Natural killer cell (primary cell): Measurements from ENCODE around the gene HPRT1. TPM values are rescaled to one million over a fixed set of nuclear protein-coding genes. Genes with fewer than 3 reads are reported as not detected.

ENCODE experiments used
- ATAC-seq, 3 donors: fragments of 150-1000 bp in 2 of 3; fragments of 200-7000 bp in 1 of 3; cut with Tn5 transposase; 1 replicate in 1 of 3; 2 replicates in 2 of 3; pipeline ENCODE4 v1.10.0; 2021; ENCODE audit warnings: mild to moderate bottlenecking in 2 of 3, moderate library complexity in 2 of 3
- DNase-seq, 2 donors: peaks; one replicate each; pipeline versions ENCODE4 v3.0.0 to v3.0.0-alpha.2; 2013 to 2021; ENCODE audit warnings: mixed read lengths in 1 of 2
- H3K27ac ChIP-seq: one replicate; pipeline ENCODE4 v1.5.1; 2013; ENCODE audit warnings: mild to moderate bottlenecking, low read length
- H3K27me3 ChIP-seq: one replicate; pipeline ENCODE4 v1.6.1; 2013; ENCODE audit warnings: low read length; ENCODE audit not compliant: control insufficient read depth, insufficient read depth
- H3K36me3 ChIP-seq: one replicate; pipeline ENCODE4 v1.6.1; 2013; ENCODE audit warnings: low read length; ENCODE audit not compliant: control insufficient read depth, insufficient read depth
- H3K4me1 ChIP-seq: one replicate; pipeline ENCODE4 v1.6.1; 2013; ENCODE audit warnings: low read length; ENCODE audit not compliant: control insufficient read depth, insufficient read depth
- H3K4me3 ChIP-seq: one replicate; pipeline ENCODE4 v1.5.1; 2013; ENCODE audit warnings: low read length
- H3K9me3 ChIP-seq: one replicate; pipeline ENCODE4 v1.6.1; 2013; ENCODE audit warnings: low read length; ENCODE audit not compliant: control insufficient read depth, insufficient read depth
- H3K27ac Mint-ChIP-seq, 2 donors: one replicate each; pipeline ENCODE4 v1.8.0; 2022; ENCODE audit warnings: mild to moderate bottlenecking in 2 of 2, mixed read lengths in 2 of 2, moderate library complexity in 1 of 2
- H3K27me3 Mint-ChIP-seq, 2 donors: one replicate each; pipeline ENCODE4 v1.8.0; 2022; ENCODE audit warnings: low read depth in 2 of 2, mixed read lengths in 2 of 2
- H3K36me3 Mint-ChIP-seq: one replicate; pipeline ENCODE4 v1.8.0; 2022; ENCODE audit warnings: mixed read lengths
- H3K4me1 Mint-ChIP-seq, 2 donors: one replicate each; pipeline ENCODE4 v1.8.0; 2022; ENCODE audit warnings: mixed read lengths in 2 of 2
- H3K4me3 Mint-ChIP-seq: one replicate; pipeline ENCODE4 v1.8.0; 2022; ENCODE audit warnings: mild to moderate bottlenecking, moderate library complexity, mixed read lengths
- H3K9me3 Mint-ChIP-seq, 2 donors: one replicate each; pipeline ENCODE4 v1.8.0; 2022; ENCODE audit warnings: mixed read lengths in 2 of 2
- whole genome bisulfite sequencing: methylation state at CpG from one replicate; pipeline ENCODE4 v1.1.7; 2013; ENCODE audit warnings: missing lambda C conversion rate; ENCODE audit not compliant: insufficient coverage; 5-methylcytosine and 5-hydroxymethylcytosine counted together
- intact Hi-C: fragments of 100-400 bp; cut with micrococcal nuclease; formaldehyde crosslinking; loops from one replicate; pipeline ENCODE4 v1.14.2; 2022
- total RNA-seq, 4 donors: library from RNA; stranded (reverse); fragments of 120-200 nt in 1 of 4; gene quantifications; one replicate each; pipeline versions ENCODE4 v1.2.3 to v1.2.4, GENCODE V29; 2013 to 2022
- TF ChIP-seq, protein P1 (sequence below): fragments of 200-600 bp; IDR thresholded peaks from one replicate; pipeline ENCODE4 v1.8.0; 2022; ENCODE audit warnings: antibody characterized with exemption

Gene HPRT1
- total RNA-seq, 3 donors from 2014 or later (not counting 1 experiment from before 2014, with no cell fraction given) = 15.1 to 17.8 (median 17.7) TPM

- TF ChIP-seq, protein P1, sequence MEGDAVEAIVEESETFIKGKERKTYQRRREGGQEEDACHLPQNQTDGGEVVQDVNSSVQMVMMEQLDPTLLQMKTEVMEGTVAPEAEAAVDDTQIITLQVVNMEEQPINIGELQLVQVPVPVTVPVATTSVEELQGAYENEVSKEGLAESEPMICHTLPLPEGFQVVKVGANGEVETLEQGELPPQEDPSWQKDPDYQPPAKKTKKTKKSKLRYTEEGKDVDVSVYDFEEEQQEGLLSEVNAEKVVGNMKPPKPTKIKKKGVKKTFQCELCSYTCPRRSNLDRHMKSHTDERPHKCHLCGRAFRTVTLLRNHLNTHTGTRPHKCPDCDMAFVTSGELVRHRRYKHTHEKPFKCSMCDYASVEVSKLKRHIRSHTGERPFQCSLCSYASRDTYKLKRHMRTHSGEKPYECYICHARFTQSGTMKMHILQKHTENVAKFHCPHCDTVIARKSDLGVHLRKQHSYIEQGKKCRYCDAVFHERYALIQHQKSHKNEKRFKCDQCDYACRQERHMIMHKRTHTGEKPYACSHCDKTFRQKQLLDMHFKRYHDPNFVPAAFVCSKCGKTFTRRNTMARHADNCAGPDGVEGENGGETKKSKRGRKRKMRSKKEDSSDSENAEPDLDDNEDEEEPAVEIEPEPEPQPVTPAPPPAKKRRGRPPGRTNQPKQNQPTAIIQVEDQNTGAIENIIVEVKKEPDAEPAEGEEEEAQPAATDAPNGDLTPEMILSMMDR = no peak
- 77% methylated on average over 1 of the region's 3 CpGs for WGBS
These were observed 15.3 kb upstream of the HPRT1 start for GRCh38 chrX:134444681-134445080.

DNA sequence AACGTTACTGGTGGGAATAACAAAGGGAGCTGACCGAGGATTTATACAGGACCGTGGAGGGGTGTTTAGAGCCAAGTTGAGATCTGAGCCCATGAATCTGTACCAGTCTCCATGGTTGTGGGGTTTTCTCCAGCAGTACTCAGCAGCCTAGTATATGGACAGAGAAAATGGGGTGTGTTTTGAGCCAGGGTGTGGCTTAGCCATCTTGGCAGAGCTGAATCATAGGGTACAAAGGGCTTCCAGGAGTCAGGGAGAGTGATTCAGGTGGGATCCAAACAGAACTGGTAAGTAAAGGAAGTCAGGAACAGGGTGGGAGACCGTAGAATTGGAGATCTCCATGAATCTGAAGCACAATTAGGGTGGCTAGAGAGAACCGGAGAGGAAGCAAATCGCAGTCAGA lies 7.4 kb upstream of the HPRT1 start:
- H3K4me3 ChIP-seq = no peak overlapping the region
- no peak overlapping the region for H3K27ac ChIP-seq
- TF ChIP-seq, protein P1 = no peak
- WGBS = 97% methylated on average over 6 of the region's 6 CpGs
- no peaks in the 10 kb centered on the region for H3K36me3 ChIP-seq
- intact Hi-C loops = no loop called here
- Mint-ChIP-seq H3K27ac (no peak overlapping the region), H3K9me3 (no peaks in the 10 kb centered on the region), H3K4me3 (no peak overlapping the region), H3K27me3 (no peaks in the 10 kb centered on the region), H3K36me3 (no peaks in the 10 kb centered on the region), H3K4me1 (no peaks in the 10 kb centered on the region)
- H3K9me3 ChIP-seq = no peaks in the 10 kb centered on the region
- ATAC-seq (no peak), DNase-seq (no peak)
- no peaks in the 10 kb centered on the region for H3K4me1 ChIP-seq
- no peaks in the 10 kb centered on the region for H3K27me3 ChIP-seq

More at GRCh38 chrX:134444681-134445080, 15.3 kb upstream of the HPRT1 start:
- Mint-ChIP-seq H3K4me3 (no peak overlapping the region), H3K27me3 (no peaks in the 10 kb centered on the region), H3K9me3 (no peaks in the 10 kb centered on the region), H3K36me3 (no peaks in the 10 kb centered on the region), H3K4me1 (no peaks in the 10 kb centered on the region), H3K27ac (no peak overlapping the region)
- no peaks in the 10 kb centered on the region for H3K27me3 ChIP-seq
- no peaks in the 10 kb centered on the region for H3K4me1 ChIP-seq
- no peak for DNase-seq
- intact Hi-C loops = no loop called here
- no peak for ATAC-seq
- H3K4me3 ChIP-seq = no peak overlapping the region
- H3K27ac ChIP-seq = no peak overlapping the region
- H3K9me3 ChIP-seq = no peaks in the 10 kb centered on the region
- H3K36me3 ChIP-seq = no peaks in the 10 kb centered on the region

GRCh38 chrX:134453631-134454030 lies 6.3 kb upstream of the HPRT1 start:
- Histone ChIP-seq H3K4me1 (no peaks in the 10 kb centered on the region), H3K36me3 (no peaks in the 10 kb centered on the region), H3K4me3 (no peak overlapping the region), H3K9me3 (no peaks in the 10 kb centered on the region), H3K27ac (no peak overlapping the region), H3K27me3 (no peaks in the 10 kb centered on the region)
- TF ChIP-seq, protein P1 = no peak
- Mint-ChIP-seq H3K4me3 (no peak overlapping the region), H3K27ac (no peak overlapping the region), H3K27me3 (no peaks in the 10 kb centered on the region), H3K4me1 (no peaks in the 10 kb centered on the region), H3K9me3 (no peaks in the 10 kb centered on the region), H3K36me3 (no peaks in the 10 kb centered on the region)
- DNase-seq (no peak), ATAC-seq (no peak)
- intact Hi-C loops = no loop called here
- 82% methylated on average over 3 of the region's 6 CpGs for WGBS

GRCh38 chrX:134454506-134454905 lies 5.5 kb upstream of the HPRT1 start:
- no peaks in the 10 kb centered on the region for H3K9me3 ChIP-seq
- WGBS = 98% methylated on average over 6 of the region's 7 CpGs
- intact Hi-C loops = no loop called here
- TF ChIP-seq, protein P1 = no peak
- no peak overlapping the region for H3K4me3 ChIP-seq
- H3K36me3 Mint-ChIP-seq = no peaks in the 10 kb centered on the region
- no peak overlapping the region for H3K27ac Mint-ChIP-seq
- no peaks in the 10 kb centered on the region for H3K27me3 ChIP-seq
- no peaks in the 10 kb centered on the region for H3K9me3 Mint-ChIP-seq
- no peaks in the 10 kb centered on the region for H3K36me3 ChIP-seq
- no peak for DNase-seq
- no peak overlapping the region for H3K4me3 Mint-ChIP-seq
- H3K4me1 ChIP-seq = peaks cover 3% of the 10 kb centered on the region
- no peak overlapping the region for H3K27ac ChIP-seq
- H3K4me1 Mint-ChIP-seq = no peaks in the 10 kb centered on the region
- no peaks in the 10 kb centered on the region for H3K27me3 Mint-ChIP-seq
- ATAC-seq = no peak
